HepG2 (cell line): ENCODE results near the gene PLXDC2.

Source experiments
- CEBPB ChIP-seq: IDR thresholded peaks from 2 replicates; pipeline ENCODE4 v1.6.1; 2011; ENCODE audit warnings: low read depth, low read length, improper control_type of control experiment, borderline replicate concordance
- HOXA7 ChIP-seq: sonication (generic); formaldehyde crosslinking; IDR thresholded peaks from 2 replicates; pipeline ENCODE4 v1.8.1; 2022; ENCODE audit warnings: mild to moderate bottlenecking, missing genetic modification reagents, moderate library complexity
- MED1 ChIP-seq: sonication (generic); formaldehyde crosslinking; IDR thresholded peaks from 2 replicates; pipeline ENCODE4 v1.4.0; 2020; ENCODE audit warnings: missing genetic modification reagents
- MLLT10 ChIP-seq: sonication (generic); formaldehyde crosslinking; IDR thresholded peaks from 2 replicates; pipeline ENCODE4 v1.4.0; 2020; ENCODE audit warnings: missing genetic modification reagents
- NR2C2 ChIP-seq: sonication (generic); formaldehyde crosslinking; IDR thresholded peaks from 2 replicates; pipeline ENCODE4 v1.4.0; 2020; ENCODE audit warnings: missing genetic modification reagents, mild to moderate bottlenecking, moderate library complexity, borderline replicate concordance
- ZNF792 ChIP-seq: IDR thresholded peaks from 2 replicates; pipeline ENCODE4 v1.6.1; 2016
- TF ChIP-seq, protein P1 (sequence below): sonication (generic); formaldehyde crosslinking; IDR thresholded peaks from 2 replicates; pipeline ENCODE4 v1.4.0; 2020; ENCODE audit warnings: missing genetic modification reagents
- TF ChIP-seq, protein P2 (sequence below): sonication (generic); formaldehyde crosslinking; IDR thresholded peaks from 2 replicates; pipeline ENCODE4 v1.5.0; 2020; ENCODE audit warnings: mild to moderate bottlenecking, missing genetic modification reagents, moderate library complexity
- TF ChIP-seq, protein P3 (sequence below): sonication (generic); formaldehyde crosslinking; IDR thresholded peaks from 2 replicates; pipeline ENCODE4 v1.8.1; 2023; ENCODE audit warnings: mild to moderate bottlenecking, missing genetic modification reagents

DNA sequence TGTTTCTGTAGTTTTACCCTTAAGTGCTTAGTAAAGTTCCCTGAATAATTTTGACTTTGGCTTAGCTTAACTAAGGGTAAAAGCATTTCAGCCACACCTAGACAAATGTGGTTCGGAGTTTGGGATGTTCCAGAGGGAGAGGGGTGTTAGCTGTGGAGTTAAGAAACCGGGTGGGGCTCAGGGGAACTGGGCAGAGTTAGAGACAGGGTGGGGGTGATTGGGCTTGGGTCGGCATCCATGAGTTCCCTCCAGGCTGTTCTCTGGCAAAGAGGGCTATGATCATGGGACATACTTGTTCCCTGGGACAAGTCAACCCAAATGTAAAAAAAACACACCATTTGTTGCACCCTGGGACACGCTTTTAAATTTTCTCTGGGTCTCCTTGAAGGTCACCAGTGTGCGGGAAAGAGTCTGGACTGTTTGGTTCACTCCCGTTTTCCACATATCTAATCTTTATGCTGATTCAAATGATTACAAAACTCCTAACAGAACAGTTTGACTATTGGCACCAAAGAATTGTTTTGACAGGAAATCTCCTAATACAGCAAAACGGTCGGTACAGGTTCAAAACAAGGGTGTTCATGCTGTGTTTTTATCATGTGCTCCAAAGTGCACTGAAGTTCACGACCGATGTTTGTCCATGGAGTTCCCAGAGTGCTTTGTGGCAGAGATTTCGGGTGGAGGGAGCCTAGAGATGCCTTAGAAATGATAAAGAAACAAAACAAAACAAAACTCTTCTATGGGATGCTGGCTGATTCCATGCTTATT is 56.5 kb downstream of the PLXDC2 start:
- no peak for TF ChIP-seq NR2C2 (CRISPR knock-in tag)
- TF ChIP-seq, protein P1, sequence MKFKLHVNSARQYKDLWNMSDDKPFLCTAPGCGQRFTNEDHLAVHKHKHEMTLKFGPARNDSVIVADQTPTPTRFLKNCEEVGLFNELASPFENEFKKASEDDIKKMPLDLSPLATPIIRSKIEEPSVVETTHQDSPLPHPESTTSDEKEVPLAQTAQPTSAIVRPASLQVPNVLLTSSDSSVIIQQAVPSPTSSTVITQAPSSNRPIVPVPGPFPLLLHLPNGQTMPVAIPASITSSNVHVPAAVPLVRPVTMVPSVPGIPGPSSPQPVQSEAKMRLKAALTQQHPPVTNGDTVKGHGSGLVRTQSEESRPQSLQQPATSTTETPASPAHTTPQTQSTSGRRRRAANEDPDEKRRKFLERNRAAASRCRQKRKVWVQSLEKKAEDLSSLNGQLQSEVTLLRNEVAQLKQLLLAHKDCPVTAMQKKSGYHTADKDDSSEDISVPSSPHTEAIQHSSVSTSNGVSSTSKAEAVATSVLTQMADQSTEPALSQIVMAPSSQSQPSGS (CRISPR knock-in tag) = no peak
- TF ChIP-seq ZNF792 (CRISPR knock-in tag) = no peak
- TF ChIP-seq MED1 (CRISPR knock-in tag) = no peak
- TF ChIP-seq HOXA7 (CRISPR knock-in tag) = no peak
- TF ChIP-seq MLLT10 (CRISPR knock-in tag) = no peak
- TF ChIP-seq CEBPB = no peak
- TF ChIP-seq, protein P2, sequence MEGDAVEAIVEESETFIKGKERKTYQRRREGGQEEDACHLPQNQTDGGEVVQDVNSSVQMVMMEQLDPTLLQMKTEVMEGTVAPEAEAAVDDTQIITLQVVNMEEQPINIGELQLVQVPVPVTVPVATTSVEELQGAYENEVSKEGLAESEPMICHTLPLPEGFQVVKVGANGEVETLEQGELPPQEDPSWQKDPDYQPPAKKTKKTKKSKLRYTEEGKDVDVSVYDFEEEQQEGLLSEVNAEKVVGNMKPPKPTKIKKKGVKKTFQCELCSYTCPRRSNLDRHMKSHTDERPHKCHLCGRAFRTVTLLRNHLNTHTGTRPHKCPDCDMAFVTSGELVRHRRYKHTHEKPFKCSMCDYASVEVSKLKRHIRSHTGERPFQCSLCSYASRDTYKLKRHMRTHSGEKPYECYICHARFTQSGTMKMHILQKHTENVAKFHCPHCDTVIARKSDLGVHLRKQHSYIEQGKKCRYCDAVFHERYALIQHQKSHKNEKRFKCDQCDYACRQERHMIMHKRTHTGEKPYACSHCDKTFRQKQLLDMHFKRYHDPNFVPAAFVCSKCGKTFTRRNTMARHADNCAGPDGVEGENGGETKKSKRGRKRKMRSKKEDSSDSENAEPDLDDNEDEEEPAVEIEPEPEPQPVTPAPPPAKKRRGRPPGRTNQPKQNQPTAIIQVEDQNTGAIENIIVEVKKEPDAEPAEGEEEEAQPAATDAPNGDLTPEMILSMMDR (CRISPR knock-in tag) = no peak
- TF ChIP-seq, protein P3, sequence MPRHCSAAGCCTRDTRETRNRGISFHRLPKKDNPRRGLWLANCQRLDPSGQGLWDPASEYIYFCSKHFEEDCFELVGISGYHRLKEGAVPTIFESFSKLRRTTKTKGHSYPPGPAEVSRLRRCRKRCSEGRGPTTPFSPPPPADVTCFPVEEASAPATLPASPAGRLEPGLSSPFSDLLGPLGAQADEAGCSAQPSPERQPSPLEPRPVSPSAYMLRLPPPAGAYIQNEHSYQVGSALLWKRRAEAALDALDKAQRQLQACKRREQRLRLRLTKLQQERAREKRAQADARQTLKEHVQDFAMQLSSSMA (CRISPR knock-in tag) = no peak
